HL-60 (cell line): ENCODE measurements around the gene CACNA2D3.

ENCODE experiments used
- DNase-seq, 2 experiments: peaks; one replicate each; pipeline ENCODE4 v3.0.0-alpha.2; 2010 to 2020; ENCODE audit warnings: low read depth in 1 of 2, low spot score in 1 of 2
- H3K27ac ChIP-seq: fragments of 250-450 bp; sonication (Bioruptor Pico); replicated peaks from 2 replicates; pipeline ENCODE4 v1.5.1; 2020; ENCODE audit warnings: mild to moderate bottlenecking, moderate library complexity
- H3K27me3 ChIP-seq: fragments of 250-450 bp; sonication (Bioruptor Pico); 2 replicates; pipeline ENCODE4 v1.5.1; 2021; ENCODE audit warnings: mild to moderate bottlenecking, moderate library complexity; ENCODE audit not compliant: insufficient read depth, poor library complexity, severe bottlenecking
- H3K4me3 ChIP-seq: replicated peaks from 2 replicates; pipeline ENCODE4 v1.5.1; 2011; ENCODE audit warnings: mild to moderate bottlenecking, control low read depth, low read length; ENCODE audit not compliant: insufficient read depth
- GABPA ChIP-seq: IDR thresholded peaks from 2 replicates; pipeline ENCODE4 v1.6.1; 2012; ENCODE audit warnings: low read depth
- POLR2AphosphoS5 ChIP-seq: IDR thresholded peaks from 2 replicates; pipeline ENCODE4 v1.6.1; 2012; ENCODE audit warnings: low read depth
- SPI1 ChIP-seq: IDR thresholded peaks from 2 replicates; pipeline ENCODE4 v1.6.1; 2012; ENCODE audit warnings: low read depth, mild to moderate bottlenecking, borderline replicate concordance
- TF ChIP-seq, protein P1 (sequence below): IDR thresholded peaks from one replicate; pipeline ENCODE4 v1.5.1; 2011; ENCODE audit warnings: low read length, control low read depth, inconsistent platforms; ENCODE audit not compliant: insufficient read depth
- TF ChIP-seq, protein P2 (sequence below): IDR thresholded peaks from 2 replicates; pipeline ENCODE4 v1.6.1; 2012; ENCODE audit warnings: low read depth; ENCODE audit not compliant: insufficient replicate concordance

CACNA2D3 gene

GRCh38 chr3:54134713-54135112, 12.4 kb downstream of the CACNA2D3 start:
- no peak overlapping the region for H3K27ac ChIP-seq
- no peak for DNase-seq
- H3K27me3 ChIP-seq: no peaks in the 10 kb centered on the region
- TF ChIP-seq, protein P1, sequence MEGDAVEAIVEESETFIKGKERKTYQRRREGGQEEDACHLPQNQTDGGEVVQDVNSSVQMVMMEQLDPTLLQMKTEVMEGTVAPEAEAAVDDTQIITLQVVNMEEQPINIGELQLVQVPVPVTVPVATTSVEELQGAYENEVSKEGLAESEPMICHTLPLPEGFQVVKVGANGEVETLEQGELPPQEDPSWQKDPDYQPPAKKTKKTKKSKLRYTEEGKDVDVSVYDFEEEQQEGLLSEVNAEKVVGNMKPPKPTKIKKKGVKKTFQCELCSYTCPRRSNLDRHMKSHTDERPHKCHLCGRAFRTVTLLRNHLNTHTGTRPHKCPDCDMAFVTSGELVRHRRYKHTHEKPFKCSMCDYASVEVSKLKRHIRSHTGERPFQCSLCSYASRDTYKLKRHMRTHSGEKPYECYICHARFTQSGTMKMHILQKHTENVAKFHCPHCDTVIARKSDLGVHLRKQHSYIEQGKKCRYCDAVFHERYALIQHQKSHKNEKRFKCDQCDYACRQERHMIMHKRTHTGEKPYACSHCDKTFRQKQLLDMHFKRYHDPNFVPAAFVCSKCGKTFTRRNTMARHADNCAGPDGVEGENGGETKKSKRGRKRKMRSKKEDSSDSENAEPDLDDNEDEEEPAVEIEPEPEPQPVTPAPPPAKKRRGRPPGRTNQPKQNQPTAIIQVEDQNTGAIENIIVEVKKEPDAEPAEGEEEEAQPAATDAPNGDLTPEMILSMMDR: no peak
- TF ChIP-seq, protein P2, sequence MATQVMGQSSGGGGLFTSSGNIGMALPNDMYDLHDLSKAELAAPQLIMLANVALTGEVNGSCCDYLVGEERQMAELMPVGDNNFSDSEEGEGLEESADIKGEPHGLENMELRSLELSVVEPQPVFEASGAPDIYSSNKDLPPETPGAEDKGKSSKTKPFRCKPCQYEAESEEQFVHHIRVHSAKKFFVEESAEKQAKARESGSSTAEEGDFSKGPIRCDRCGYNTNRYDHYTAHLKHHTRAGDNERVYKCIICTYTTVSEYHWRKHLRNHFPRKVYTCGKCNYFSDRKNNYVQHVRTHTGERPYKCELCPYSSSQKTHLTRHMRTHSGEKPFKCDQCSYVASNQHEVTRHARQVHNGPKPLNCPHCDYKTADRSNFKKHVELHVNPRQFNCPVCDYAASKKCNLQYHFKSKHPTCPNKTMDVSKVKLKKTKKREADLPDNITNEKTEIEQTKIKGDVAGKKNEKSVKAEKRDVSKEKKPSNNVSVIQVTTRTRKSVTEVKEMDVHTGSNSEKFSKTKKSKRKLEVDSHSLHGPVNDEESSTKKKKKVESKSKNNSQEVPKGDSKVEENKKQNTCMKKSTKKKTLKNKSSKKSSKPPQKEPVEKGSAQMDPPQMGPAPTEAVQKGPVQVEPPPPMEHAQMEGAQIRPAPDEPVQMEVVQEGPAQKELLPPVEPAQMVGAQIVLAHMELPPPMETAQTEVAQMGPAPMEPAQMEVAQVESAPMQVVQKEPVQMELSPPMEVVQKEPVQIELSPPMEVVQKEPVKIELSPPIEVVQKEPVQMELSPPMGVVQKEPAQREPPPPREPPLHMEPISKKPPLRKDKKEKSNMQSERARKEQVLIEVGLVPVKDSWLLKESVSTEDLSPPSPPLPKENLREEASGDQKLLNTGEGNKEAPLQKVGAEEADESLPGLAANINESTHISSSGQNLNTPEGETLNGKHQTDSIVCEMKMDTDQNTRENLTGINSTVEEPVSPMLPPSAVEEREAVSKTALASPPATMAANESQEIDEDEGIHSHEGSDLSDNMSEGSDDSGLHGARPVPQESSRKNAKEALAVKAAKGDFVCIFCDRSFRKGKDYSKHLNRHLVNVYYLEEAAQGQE: no peak
- TF ChIP-seq SPI1 (no peak), POLR2AphosphoS5 (no peak), GABPA (no peak)
- H3K4me3 ChIP-seq: no peak overlapping the region

DNA sequence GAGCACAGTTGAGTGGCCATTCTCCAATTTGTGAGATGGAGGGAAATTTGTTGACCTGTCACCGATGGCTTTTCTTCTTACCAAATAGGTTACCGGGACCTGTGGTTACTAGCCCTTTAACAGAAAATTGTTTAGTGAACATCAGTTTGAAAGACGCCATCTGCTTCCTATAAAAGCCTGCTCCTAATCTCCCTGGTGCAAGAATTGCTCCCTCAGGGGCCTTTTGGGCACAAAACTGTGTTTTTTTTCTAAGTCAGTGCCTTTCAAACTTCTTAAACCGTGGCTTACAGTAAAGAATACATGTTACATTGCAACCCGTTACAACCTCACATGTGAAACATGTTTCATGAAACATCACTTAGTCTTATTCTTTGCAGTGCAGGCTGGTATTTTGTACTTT, 15.0 kb downstream of the CACNA2D3 start:
- Histone ChIP-seq H3K4me3 (no peak overlapping the region), H3K27ac (no peak overlapping the region), H3K27me3 (no peaks in the 10 kb centered on the region)
- DNase-seq: no peak
- TF ChIP-seq, protein P1: no peak
- TF ChIP-seq, protein P2: no peak

DNA sequence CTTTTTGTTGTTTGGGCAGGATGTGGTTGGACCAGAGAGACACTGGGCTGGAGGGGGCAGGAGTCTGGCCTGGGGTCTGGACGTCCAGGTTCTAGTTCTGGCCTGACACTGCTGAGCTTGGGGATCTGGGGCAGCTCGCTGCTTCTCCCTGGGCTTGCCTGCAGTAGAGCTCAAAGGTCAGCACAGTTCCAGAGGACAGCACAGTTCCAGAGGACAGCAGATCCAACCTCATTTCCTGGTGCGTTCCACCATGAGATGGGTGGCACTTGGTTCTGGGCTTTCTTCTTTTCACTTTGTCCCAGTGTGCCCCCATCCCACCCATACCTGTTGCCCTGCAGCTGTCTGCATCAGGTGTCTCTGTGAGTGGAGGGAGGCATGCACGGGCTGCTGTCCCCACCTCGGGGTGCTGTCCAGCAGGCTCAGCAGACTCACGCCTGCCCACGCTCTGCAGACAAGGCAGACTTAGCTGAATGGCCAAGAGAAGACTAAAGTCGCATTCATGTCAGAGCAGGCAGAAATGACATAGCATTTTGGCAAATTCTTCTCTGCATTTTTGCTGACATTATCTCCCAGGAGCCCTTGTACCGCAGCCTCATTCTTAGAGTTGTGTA, 16.7 kb downstream of the CACNA2D3 start:
- DNase-seq: no peak

More for the DNA sequence above, 16.7 kb downstream of the CACNA2D3 start:
- no peak overlapping the region for H3K4me3 ChIP-seq
- H3K27me3 ChIP-seq: no peaks in the 10 kb centered on the region
- H3K27ac ChIP-seq: no peak overlapping the region
- TF ChIP-seq POLR2AphosphoS5 (no peak), SPI1 (no peak), GABPA (no peak)
- TF ChIP-seq, protein P1: no peak
- TF ChIP-seq, protein P2: peak; percentile 47
